ENCODE results near the gene ATXN7L2.

DNA sequence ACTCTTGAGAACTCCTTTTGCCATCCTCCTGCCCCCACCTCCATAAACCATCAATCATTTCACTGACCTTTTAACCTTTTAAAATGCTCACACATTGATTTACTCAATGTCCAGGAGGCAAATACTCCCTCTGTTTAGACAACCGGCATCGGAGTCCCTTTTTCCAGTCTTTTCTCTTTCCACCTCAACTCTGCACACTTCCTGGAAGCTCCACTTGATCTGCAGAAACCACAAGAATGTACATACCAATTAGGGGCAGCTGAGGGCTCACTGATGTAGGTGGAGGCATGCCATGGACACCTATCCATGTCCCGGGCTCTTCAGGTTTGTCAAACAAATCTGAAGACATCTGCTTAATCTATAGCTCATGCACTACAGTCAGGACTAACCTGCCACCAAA, 31.1 kb downstream of the ATXN7L2 start:
- TF ChIP-seq, protein P1, sequence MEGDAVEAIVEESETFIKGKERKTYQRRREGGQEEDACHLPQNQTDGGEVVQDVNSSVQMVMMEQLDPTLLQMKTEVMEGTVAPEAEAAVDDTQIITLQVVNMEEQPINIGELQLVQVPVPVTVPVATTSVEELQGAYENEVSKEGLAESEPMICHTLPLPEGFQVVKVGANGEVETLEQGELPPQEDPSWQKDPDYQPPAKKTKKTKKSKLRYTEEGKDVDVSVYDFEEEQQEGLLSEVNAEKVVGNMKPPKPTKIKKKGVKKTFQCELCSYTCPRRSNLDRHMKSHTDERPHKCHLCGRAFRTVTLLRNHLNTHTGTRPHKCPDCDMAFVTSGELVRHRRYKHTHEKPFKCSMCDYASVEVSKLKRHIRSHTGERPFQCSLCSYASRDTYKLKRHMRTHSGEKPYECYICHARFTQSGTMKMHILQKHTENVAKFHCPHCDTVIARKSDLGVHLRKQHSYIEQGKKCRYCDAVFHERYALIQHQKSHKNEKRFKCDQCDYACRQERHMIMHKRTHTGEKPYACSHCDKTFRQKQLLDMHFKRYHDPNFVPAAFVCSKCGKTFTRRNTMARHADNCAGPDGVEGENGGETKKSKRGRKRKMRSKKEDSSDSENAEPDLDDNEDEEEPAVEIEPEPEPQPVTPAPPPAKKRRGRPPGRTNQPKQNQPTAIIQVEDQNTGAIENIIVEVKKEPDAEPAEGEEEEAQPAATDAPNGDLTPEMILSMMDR (IDR thresholded peaks at IDR 0.05): no peak
- no peak for TF ChIP-seq POLR2A (IDR thresholded peaks at IDR 0.05)
